Brain microvascular endothelial cell (primary cell): ENCODE measurements around the gene CEACAM4.

Experiments used
- DNase-seq: peaks from one replicate; pipeline ENCODE4 v3.0.0-alpha.2; 2020
- H3K27ac ChIP-seq: fragments of 250-450 bp; sonication (Bioruptor Pico); 2 replicates; pipeline ENCODE4 v1.5.1; 2020; ENCODE audit warnings: mild to moderate bottlenecking, moderate library complexity
- H3K27me3 ChIP-seq: fragments of 250-450 bp; sonication (Bioruptor Pico); replicated peaks from 2 replicates; pipeline ENCODE4 v1.5.1; 2020; ENCODE audit warnings: mild to moderate bottlenecking
- H3K36me3 ChIP-seq: fragments of 250-450 bp; sonication (Bioruptor Pico); replicated peaks from 2 replicates; pipeline ENCODE4 v1.5.1; 2020; ENCODE audit warnings: mild to moderate bottlenecking
- H3K4me3 ChIP-seq: 2 replicates; pipeline ENCODE4 v1.5.1; 2011; ENCODE audit warnings: low read depth, mild to moderate bottlenecking, control low read depth, low read length, moderate library complexity
- in situ Hi-C: cut with HindIII; loops from 2 replicates; pipeline ENCODE4 v1.10.0; 2017; ENCODE audit warnings: low sequenced_read_pairs, low pct_ligation_motif_present
- TF ChIP-seq, protein P1 (sequence below): IDR thresholded peaks from 2 replicates; pipeline ENCODE4 v1.5.1; 2011; ENCODE audit warnings: low read depth, mild to moderate bottlenecking, moderate library complexity, low read length, control low read depth, inconsistent platforms; ENCODE audit errors: missing control alignments

CEACAM4 gene

DNA sequence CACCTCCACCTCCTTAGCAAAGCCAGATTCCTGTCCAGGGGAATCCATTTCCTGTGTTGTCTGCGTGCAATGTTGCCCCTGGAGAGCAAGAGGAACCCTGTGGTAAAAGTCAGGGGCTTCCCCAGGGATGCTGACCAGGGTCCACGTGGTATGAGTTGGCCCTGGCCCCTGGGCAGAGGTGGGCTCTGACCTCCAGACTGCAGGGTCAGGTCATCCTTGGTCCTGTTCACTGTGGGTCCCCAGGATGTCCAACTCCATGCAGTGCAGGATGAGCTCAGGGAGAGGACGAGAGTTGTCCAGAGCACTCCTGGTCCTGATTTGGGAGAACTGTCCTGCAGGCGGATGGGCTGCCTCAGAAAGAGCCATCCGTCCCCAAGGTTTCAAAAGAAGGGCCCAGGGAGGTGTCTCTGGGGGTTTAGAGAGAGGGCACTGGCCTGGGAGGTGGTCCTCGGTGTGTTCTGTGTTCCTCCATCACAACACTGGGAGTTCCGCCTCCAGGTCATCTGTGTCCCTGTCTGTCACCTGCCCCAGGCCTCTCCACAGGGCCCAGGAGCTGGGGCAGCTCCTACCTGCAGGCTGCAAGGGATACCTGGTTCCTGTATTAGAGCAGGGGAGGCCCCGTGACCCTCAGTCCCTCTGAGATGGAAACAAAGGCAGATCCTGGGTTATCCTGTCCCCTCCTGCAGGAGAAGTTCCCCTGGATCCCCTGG, 1.2 kb upstream of the CEACAM4 start:
- no peak for DNase-seq
- TF ChIP-seq, protein P1, sequence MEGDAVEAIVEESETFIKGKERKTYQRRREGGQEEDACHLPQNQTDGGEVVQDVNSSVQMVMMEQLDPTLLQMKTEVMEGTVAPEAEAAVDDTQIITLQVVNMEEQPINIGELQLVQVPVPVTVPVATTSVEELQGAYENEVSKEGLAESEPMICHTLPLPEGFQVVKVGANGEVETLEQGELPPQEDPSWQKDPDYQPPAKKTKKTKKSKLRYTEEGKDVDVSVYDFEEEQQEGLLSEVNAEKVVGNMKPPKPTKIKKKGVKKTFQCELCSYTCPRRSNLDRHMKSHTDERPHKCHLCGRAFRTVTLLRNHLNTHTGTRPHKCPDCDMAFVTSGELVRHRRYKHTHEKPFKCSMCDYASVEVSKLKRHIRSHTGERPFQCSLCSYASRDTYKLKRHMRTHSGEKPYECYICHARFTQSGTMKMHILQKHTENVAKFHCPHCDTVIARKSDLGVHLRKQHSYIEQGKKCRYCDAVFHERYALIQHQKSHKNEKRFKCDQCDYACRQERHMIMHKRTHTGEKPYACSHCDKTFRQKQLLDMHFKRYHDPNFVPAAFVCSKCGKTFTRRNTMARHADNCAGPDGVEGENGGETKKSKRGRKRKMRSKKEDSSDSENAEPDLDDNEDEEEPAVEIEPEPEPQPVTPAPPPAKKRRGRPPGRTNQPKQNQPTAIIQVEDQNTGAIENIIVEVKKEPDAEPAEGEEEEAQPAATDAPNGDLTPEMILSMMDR, result no peak
- H3K27me3 ChIP-seq, result no peaks in the 10 kb centered on the region
- no peak overlapping the region for H3K4me3 ChIP-seq
- H3K36me3 ChIP-seq, result no peaks in the 10 kb centered on the region
- no peak overlapping the region for H3K27ac ChIP-seq
- in situ Hi-C loops, result no loop called here

DNA sequence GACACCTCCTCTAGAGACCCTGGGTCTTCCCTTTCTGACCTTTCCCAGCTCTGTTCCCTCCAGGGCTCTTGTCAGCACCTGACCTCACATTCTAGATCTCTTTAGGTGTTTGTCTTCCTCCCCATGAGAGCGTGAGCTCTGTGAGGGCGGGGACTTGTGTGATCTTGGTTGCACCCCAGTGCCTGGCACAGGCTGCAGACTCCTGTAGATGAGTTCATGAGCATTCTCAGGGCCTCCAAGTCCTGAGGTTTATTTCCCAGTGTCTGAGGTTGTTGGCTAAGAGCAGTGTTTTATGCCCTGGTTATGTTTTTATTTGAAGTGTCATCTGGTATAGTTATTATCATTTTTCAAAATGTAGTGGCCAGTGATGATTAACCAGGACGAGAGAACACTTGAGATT, 596 bp downstream of the CEACAM4 start:
- no peaks in the 10 kb centered on the region for H3K36me3 ChIP-seq
- no peak overlapping the region for H3K4me3 ChIP-seq
- H3K27me3 ChIP-seq, result no peaks in the 10 kb centered on the region
- in situ Hi-C loops, result no loop called here
- TF ChIP-seq, protein P1, result no peak
- DNase-seq, result no peak
- H3K27ac ChIP-seq, result no peak overlapping the region

DNA sequence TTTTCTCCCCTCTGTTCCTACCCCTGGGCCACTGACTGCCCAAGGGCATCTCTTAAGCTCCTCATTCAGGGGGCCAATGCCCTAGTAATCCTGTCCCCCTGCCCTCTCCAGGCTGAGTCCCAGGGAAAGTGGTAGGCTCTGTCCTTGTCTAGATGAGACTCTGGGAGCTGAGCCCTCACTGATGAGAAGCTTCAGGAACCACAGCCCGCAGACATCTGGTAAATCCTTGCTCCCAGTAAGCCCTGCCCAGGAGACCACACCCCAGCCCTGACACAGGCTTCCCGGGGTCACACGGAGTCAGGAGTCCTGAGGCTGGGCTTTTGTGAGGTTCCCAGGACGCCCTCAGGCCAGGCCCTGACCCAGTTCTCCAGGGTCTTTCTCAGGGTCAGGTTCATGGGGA, 1.9 kb downstream of the CEACAM4 start:
- Histone ChIP-seq H3K36me3 (no peaks in the 10 kb centered on the region), H3K27ac (no peak overlapping the region), H3K27me3 (no peaks in the 10 kb centered on the region), H3K4me3 (no peak overlapping the region)
- in situ Hi-C loops, result no loop called here
- TF ChIP-seq, protein P1, result no peak
- no peak for DNase-seq

DNA sequence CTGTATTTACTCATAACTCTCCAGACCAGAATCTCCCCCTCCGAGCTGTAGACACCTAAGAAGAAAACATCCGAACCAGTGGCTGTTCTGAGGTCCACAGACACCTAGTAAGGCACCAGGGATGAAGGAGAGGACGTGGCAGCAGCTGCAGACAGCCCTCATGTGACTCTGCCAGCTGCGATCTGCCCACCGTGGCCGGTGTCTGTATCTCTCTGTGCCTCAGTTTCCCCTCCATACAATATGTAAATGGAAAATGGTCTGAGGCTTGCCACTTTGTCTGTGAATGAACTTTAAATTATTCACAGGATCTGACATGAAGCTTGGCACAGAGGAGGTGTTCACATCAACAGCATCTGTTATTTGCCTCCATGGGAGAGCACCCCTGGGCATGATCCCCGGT, 2.4 kb downstream of the CEACAM4 start:
- Histone ChIP-seq H3K27ac (no peak overlapping the region), H3K36me3 (no peaks in the 10 kb centered on the region), H3K4me3 (no peak overlapping the region), H3K27me3 (no peaks in the 10 kb centered on the region)
- in situ Hi-C loops, result no loop called here
- TF ChIP-seq, protein P1, result no peak
- DNase-seq, result no peak

DNA sequence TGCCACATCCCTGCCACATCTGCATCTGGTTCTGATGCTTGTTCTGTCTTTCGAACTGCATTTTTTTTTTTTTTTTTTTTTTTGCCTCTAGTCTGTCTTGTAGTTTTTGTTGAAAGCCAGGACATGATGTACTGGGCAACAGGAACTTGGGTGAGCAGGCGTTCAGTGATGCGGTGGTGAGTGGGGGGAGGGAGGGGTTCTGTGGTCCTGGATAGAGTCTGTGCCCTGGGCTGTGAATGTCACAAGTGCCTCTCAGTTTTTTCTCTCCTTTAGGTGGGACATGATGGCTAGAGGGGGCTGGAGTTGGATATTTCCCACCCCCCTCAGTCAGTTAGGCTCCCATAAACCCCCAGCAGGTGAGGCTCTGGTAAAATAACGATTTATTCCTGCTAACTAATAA, 3.5 kb downstream of the CEACAM4 start:
- Histone ChIP-seq H3K27me3 (no peaks in the 10 kb centered on the region), H3K4me3 (no peak overlapping the region), H3K27ac (no peak overlapping the region), H3K36me3 (no peaks in the 10 kb centered on the region)
- TF ChIP-seq, protein P1, result no peak
- DNase-seq, result no peak
- in situ Hi-C loops, result no loop called here

DNA sequence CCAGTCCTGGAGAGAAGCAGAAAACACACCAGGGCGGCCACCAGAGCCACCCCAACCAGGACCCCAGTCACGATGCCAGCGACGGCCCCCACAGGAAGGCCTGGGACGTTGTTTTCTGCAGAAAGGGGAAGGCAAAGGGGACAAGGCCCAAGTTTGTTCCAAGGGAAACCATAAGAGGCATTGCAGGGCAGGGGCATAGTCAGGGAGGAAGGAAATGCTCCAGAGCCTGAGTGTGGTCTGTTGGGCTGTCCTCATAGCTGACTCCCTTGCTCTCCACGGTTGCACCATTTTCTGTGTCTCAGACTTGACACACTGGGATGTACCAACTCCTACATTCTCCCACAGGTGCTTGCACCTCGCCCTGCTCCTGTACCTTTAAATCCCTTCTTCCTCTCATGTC, 5.2 kb downstream of the CEACAM4 start:
- DNase-seq, result no peak
- Histone ChIP-seq H3K27me3 (no peaks in the 10 kb centered on the region), H3K4me3 (no peak overlapping the region), H3K27ac (no peak overlapping the region), H3K36me3 (no peaks in the 10 kb centered on the region)
- TF ChIP-seq, protein P1, result no peak
- in situ Hi-C loops, result no loop called here
